Fibroblast of lung (primary cell): Measurements from ENCODE around the gene EDEM1.
"Not testable (repeated sequence)": the region's sequence is repeated elsewhere in the genome, so short reads cannot be mapped to it uniquely, and the experiment has no call there.

Experiments used
- EZH2 ChIP-seq: IDR thresholded peaks from 2 replicates; pipeline ENCODE4 v1.5.1; 2012; ENCODE audit warnings: low read length, control low read depth, mild to moderate bottlenecking; ENCODE audit errors: missing control alignments
- TF ChIP-seq, protein P1 (sequence below), 2 donors: IDR thresholded peaks in 1 of 2; conservative IDR thresholded peaks in 1 of 2; 1 replicate in 1 of 2; 2 replicates in 1 of 2; pipeline ENCODE4 v1.5.1; 2011 to 2012; ENCODE audit warnings: low read length in 2 of 2, control low read depth in 1 of 2, inconsistent platforms in 1 of 2, low read depth in 1 of 2, mild to moderate bottlenecking in 1 of 2

DNA sequence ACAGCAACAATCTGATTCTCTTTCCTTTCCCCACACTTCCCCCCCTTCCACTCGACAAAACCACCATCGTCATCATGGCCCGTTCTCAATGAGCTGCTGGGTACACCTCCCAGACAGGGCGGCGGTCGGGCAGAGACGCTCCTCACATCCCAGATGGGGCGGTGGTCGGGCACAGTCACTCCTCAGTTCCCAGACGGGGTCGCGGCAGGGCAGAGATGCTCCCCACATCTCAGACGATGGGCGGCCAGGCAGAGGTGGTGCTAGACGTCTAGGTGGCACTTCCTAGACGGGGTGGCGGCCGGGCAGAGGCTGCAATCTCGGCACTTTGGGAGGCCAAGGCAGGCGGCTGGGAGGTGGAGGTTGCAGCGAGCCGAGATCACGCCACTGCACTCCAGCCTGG lies 55.3 kb downstream of the EDEM1 start:
- not testable (repeated sequence) for TF ChIP-seq EZH2
- TF ChIP-seq, protein P1, sequence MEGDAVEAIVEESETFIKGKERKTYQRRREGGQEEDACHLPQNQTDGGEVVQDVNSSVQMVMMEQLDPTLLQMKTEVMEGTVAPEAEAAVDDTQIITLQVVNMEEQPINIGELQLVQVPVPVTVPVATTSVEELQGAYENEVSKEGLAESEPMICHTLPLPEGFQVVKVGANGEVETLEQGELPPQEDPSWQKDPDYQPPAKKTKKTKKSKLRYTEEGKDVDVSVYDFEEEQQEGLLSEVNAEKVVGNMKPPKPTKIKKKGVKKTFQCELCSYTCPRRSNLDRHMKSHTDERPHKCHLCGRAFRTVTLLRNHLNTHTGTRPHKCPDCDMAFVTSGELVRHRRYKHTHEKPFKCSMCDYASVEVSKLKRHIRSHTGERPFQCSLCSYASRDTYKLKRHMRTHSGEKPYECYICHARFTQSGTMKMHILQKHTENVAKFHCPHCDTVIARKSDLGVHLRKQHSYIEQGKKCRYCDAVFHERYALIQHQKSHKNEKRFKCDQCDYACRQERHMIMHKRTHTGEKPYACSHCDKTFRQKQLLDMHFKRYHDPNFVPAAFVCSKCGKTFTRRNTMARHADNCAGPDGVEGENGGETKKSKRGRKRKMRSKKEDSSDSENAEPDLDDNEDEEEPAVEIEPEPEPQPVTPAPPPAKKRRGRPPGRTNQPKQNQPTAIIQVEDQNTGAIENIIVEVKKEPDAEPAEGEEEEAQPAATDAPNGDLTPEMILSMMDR (conservative IDR thresholded peaks at IDR 0.05 in 1 of 2, IDR thresholded peaks at IDR 0.05 in 1 of 2; ENCODE audit: low read depth in 1 of 2, low read length in 2 of 2), result not testable (repeated sequence)
